B cell (primary cell): Measurements from ENCODE around the gene EPHB6. TPM values are rescaled to one million over a fixed set of nuclear protein-coding genes. Genes with fewer than 3 reads are reported as not detected.

Source experiments
- ATAC-seq: fragments of 200-7000 bp; cut with Tn5 transposase; one replicate; pipeline ENCODE4 v1.10.0; 2021; ENCODE audit warnings: low read depth, mild to moderate bottlenecking, moderate number of reproducible peaks, moderate library complexity
- CTCF ChIA-PET: fragments of 350-600 bp; sonication (Branson Sonifier 250); formaldehyde crosslinking; loops from one replicate; lab custom pipeline; 2021; ENCODE audit warnings: antibody characterized with exemption, inconsistent platforms; lab: Charles Lee
- POLR2A ChIA-PET: fragments of 350-600 bp; sonication (Branson Sonifier 250); formaldehyde crosslinking; loops from one replicate; lab custom pipeline; 2021; ENCODE audit warnings: antibody characterized with exemption; lab: Charles Lee
- DNase-seq: peaks from one replicate; pipeline ENCODE4 v3.0.0; 2013
- H2AFZ ChIP-seq: 2 replicates; pipeline ENCODE4 v1.6.1; 2012; ENCODE audit warnings: mild to moderate bottlenecking, low read depth, low read length; ENCODE audit not compliant: insufficient read depth, poor library complexity, severe bottlenecking
- H3K27ac ChIP-seq, 2 donors: 1 replicate in 1 of 2; 2 replicates in 1 of 2; pipeline ENCODE4 v1.5.1; 2012 to 2013; ENCODE audit warnings: low read length in 2 of 2, mild to moderate bottlenecking in 2 of 2, moderate library complexity in 1 of 2
- H3K27me3 ChIP-seq, 4 experiments: fragments of 200-600 bp in 1 of 4; sonication (generic) in 1 of 4; replicated peaks in 1 of 4; 1 replicate in 2 of 4; 2 replicates in 2 of 4; pipeline versions ENCODE4 v1.6.1 to v1.7.0; 2013 to 2016; ENCODE audit warnings: low read length in 3 of 4, mild to moderate bottlenecking in 2 of 4, mixed read lengths in 1 of 4, moderate library complexity in 1 of 4; ENCODE audit not compliant: insufficient read depth in 4 of 4, control insufficient read depth in 3 of 4; ENCODE audit errors: control extremely low read depth in 1 of 4
- H3K36me3 ChIP-seq, 2 experiments: replicated peaks in 1 of 2; 1 replicate in 1 of 2; 2 replicates in 1 of 2; pipeline versions ENCODE4 v1.6.1 to v1.7.1; 2013; ENCODE audit warnings: low read length in 1 of 2; ENCODE audit not compliant: insufficient read depth in 2 of 2, control insufficient read depth in 1 of 2; ENCODE audit errors: control extremely low read depth in 1 of 2, extremely low read depth in 1 of 2
- H3K4me1 ChIP-seq, 2 donors: fragments of 200-600 bp in 1 of 2; sonication (generic) in 1 of 2; 1 replicate in 1 of 2; 2 replicates in 1 of 2; pipeline versions ENCODE4 v1.5.1 to v1.6.1; 2013 to 2017; ENCODE audit warnings: low read length in 2 of 2; ENCODE audit not compliant: control insufficient read depth in 2 of 2, insufficient read depth in 2 of 2
- H3K4me2 ChIP-seq: replicated peaks from 2 replicates; pipeline ENCODE3; 2012; ENCODE audit warnings: mild to moderate bottlenecking, low read depth, low read length; ENCODE audit not compliant: poor library complexity, severe bottlenecking
- H3K4me3 ChIP-seq, 5 experiments: fragments of 200-600 bp in 1 of 5; sonication (generic) in 1 of 5; 1 replicate in 3 of 5; 2 replicates in 2 of 5; pipeline versions ENCODE4 v1.5.1 to v1.7.0; 2011 to 2016; ENCODE audit warnings: low read length in 4 of 5, mild to moderate bottlenecking in 4 of 5, low read depth in 2 of 5, control low read depth in 1 of 5, moderate library complexity in 1 of 5; ENCODE audit not compliant: insufficient read depth in 1 of 5; ENCODE audit errors: control extremely low read depth in 1 of 5, extremely low read depth in 1 of 5
- H3K79me2 ChIP-seq: fragments of 200-600 bp; sonication (generic); one replicate; pipeline ENCODE4 v1.6.0; 2016; ENCODE audit warnings: low read length; ENCODE audit not compliant: control insufficient read depth, insufficient read depth
- H3K9ac ChIP-seq: fragments of 200-600 bp; sonication (generic); 2 replicates; pipeline ENCODE4 v1.6.1; 2017; ENCODE audit warnings: mild to moderate bottlenecking, low read length, moderate library complexity
- H3K9me3 ChIP-seq, 3 donors: one replicate each; pipeline versions ENCODE4 v1.6.1 to v1.7.1; 2013; ENCODE audit warnings: low read length in 2 of 3; ENCODE audit not compliant: control insufficient read depth in 2 of 3, insufficient read depth in 1 of 3; ENCODE audit errors: control extremely low read depth in 1 of 3
- H4K20me1 ChIP-seq: 2 replicates; pipeline ENCODE4 v1.6.0; 2012; ENCODE audit warnings: mild to moderate bottlenecking, low read length; ENCODE audit not compliant: insufficient read depth, control insufficient read depth, poor library complexity, severe bottlenecking
- H3K27ac Mint-ChIP-seq: one replicate; pipeline ENCODE4 v1.8.0; 2021; ENCODE audit warnings: mixed read lengths
- H3K27me3 Mint-ChIP-seq: one replicate; pipeline ENCODE4 v1.8.0; 2021; ENCODE audit warnings: mixed read lengths
- H3K4me1 Mint-ChIP-seq: one replicate; pipeline ENCODE4 v1.8.0; 2021; ENCODE audit warnings: mixed read lengths
- H3K4me3 Mint-ChIP-seq: one replicate; pipeline ENCODE4 v1.8.0; 2021; ENCODE audit warnings: mixed read lengths
- H3K9me3 Mint-ChIP-seq: one replicate; pipeline ENCODE4 v1.8.0; 2022; ENCODE audit warnings: mixed read lengths; ENCODE audit not compliant: insufficient read depth
- CTCF ChIP-seq: fragments of 200-600 bp; IDR thresholded peaks from one replicate; pipeline ENCODE4 v1.8.0; 2022; ENCODE audit warnings: antibody characterized with exemption, mild to moderate bottlenecking
- EZH2 ChIP-seq: IDR thresholded peaks from 2 replicates; pipeline ENCODE4 v1.6.1; 2012; ENCODE audit warnings: borderline replicate concordance, low read depth, mild to moderate bottlenecking, moderate library complexity, low read length; ENCODE audit not compliant: insufficient read depth, poor library complexity, severe bottlenecking
- WGBS: methylation state at CpG from one replicate; pipeline ENCODE4 v1.1.5; 2013; ENCODE audit warnings: missing lambda C conversion rate; ENCODE audit not compliant: insufficient coverage; 5-methylcytosine and 5-hydroxymethylcytosine counted together
- intact Hi-C: fragments of 100-400 bp; cut with micrococcal nuclease; formaldehyde crosslinking; loops from one replicate; pipeline ENCODE4 v1.10.0; 2022
- polyA plus RNA-seq: library from polyadenylated mRNA; depleted of rRNA; stranded (reverse); fragments of >200 nt; gene quantifications from 2 replicates; pipeline ENCODE4 v1.2.3, GENCODE V29; 2012
- total RNA-seq, 2 donors: library from RNA; stranded (reverse); fragments of 120-200 nt in 1 of 2; gene quantifications; 1 replicate in 1 of 2; 2 replicates in 1 of 2; pipeline versions ENCODE4 v1.2.3 to v1.2.4, GENCODE V29; 2013 to 2022

EPHB6 gene
- total and polyA plus RNA-seq, 2 donors (not counting 1 experiment from before 2014, with no cell fraction given) = 65.3 to 69.6 TPM

- intact Hi-C loops = no loop called here
- Mint-ChIP-seq H3K27me3 (peaks cover 36% of the 10 kb centered on the region), H3K4me1 (no peaks in the 10 kb centered on the region), H3K9me3 (no peaks in the 10 kb centered on the region), H3K27ac (no peak overlapping the region), H3K4me3 (no peak overlapping the region)
- Histone ChIP-seq H3K27me3 (peaks cover 0 to 7% (median 3%) of the 10 kb centered on the region in 4 experiments), H3K36me3 (no peaks in the 10 kb centered on the region), H3K27ac (no peak overlapping the region), H4K20me1 (no peaks in the 10 kb centered on the region), H3K9me3 (no peaks in the 10 kb centered on the region), H3K4me1 (no peaks in the 10 kb centered on the region), H3K79me2 (no peaks in the 10 kb centered on the region), H3K4me2 (no peak overlapping the region), H3K9ac (no peak overlapping the region), H2AFZ (no peak overlapping the region), H3K4me3 (no peak overlapping the region)
- ChIA-PET POLR2A (no interaction called here), CTCF (no interaction called here)
- TF ChIP-seq CTCF (no peak), EZH2 (no peak)
- DNase-seq (no peak), ATAC-seq (no peak)
- 87% methylated on average over 3 of the region's 3 CpGs for WGBS
These were observed 58.2 kb downstream of the EPHB6 start for GRCh38 chr7:142913051-142913450.

DNA sequence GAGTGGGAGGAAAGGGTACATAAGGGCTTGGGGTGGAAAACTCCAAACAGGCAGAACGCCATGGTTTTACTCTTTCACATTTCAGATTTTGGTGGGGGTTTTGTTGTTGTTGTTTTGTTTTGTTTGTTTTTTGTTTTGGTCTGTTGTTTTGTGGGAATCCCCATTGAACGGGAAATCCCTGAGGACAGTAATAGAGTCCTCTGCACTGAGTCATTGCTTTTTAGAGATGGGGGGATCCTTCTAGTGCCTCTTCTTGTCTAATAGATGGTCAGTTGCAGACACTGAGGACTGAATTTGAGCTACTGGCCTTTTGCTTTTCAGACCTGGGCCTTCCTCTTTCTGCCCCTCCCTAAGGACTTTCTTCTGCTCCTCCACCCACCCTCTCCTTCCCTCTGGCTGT, 58.7 kb downstream of the EPHB6 start:
- H4K20me1 ChIP-seq = no peaks in the 10 kb centered on the region
- intact Hi-C loops = no loop called here
- H3K4me1 ChIP-seq = no peaks in the 10 kb centered on the region
- no peaks in the 10 kb centered on the region for H3K36me3 ChIP-seq
- no peak overlapping the region for H3K4me3 ChIP-seq
- H3K4me2 ChIP-seq = no peak overlapping the region
- no peak overlapping the region for H3K27ac ChIP-seq
- no peaks in the 10 kb centered on the region for H3K4me1 Mint-ChIP-seq
- no peaks in the 10 kb centered on the region for H3K79me2 ChIP-seq
- POLR2A ChIA-PET = no interaction called here
- H3K27ac Mint-ChIP-seq = no peak overlapping the region
- TF ChIP-seq CTCF (no peak), EZH2 (no peak)
- peaks cover 36% of the 10 kb centered on the region for H3K27me3 Mint-ChIP-seq
- no peak overlapping the region for H3K4me3 Mint-ChIP-seq
- H3K27me3 ChIP-seq = peaks cover 0 to 10% (median 2%) of the 10 kb centered on the region in 4 experiments
- H3K9me3 ChIP-seq = no peaks in the 10 kb centered on the region
- CTCF ChIA-PET = no interaction called here
- DNase-seq = no peak
- 80% methylated on average over 2 of the region's 2 CpGs for WGBS
- H3K9ac ChIP-seq = no peak overlapping the region
- no peak overlapping the region for H2AFZ ChIP-seq
- ATAC-seq = no peak
- H3K9me3 Mint-ChIP-seq = no peaks in the 10 kb centered on the region
